Calu3 (cell line): ENCODE measurements around the gene PAX5. TPM values are rescaled to one million over a fixed set of nuclear protein-coding genes. Genes with fewer than 3 reads are reported as not detected.
"Not testable (repeated sequence)": the region's sequence is repeated elsewhere in the genome, so short reads cannot be mapped to it uniquely, and the experiment has no call there.

ENCODE experiments used
- BruUV-seq: library from RNA; stranded (reverse); fragments of 400-500 nt; replicated peaks from 2 replicates; lab custom pipeline; 2021; lab: Mats Ljungman, UMichigan
- CTCF ChIA-PET: fragments of 300-600 bp; sonication (Branson Sonifier 250); formaldehyde crosslinking; loops from one replicate; lab custom pipeline; 2022; ENCODE audit warnings: antibody characterized with exemption; lab: Charles Lee
- DNase-seq: peaks from one replicate; pipeline ENCODE4 v3.0.0; 2022
- H3K27ac Mint-ChIP-seq: one replicate; pipeline ENCODE4 v1.8.0; 2022; ENCODE audit warnings: mixed read lengths; ENCODE audit not compliant: unreplicated experiment
- H3K27me3 Mint-ChIP-seq: one replicate; pipeline ENCODE4 v1.8.0; 2022; ENCODE audit warnings: mixed read lengths; ENCODE audit not compliant: unreplicated experiment
- H3K36me3 Mint-ChIP-seq: one replicate; pipeline ENCODE4 v1.8.0; 2022; ENCODE audit warnings: mild to moderate bottlenecking, moderate library complexity, mixed read lengths; ENCODE audit not compliant: insufficient read depth, unreplicated experiment
- H3K4me1 Mint-ChIP-seq: one replicate; pipeline ENCODE4 v1.8.0; 2022; ENCODE audit warnings: mild to moderate bottlenecking, low read depth, mixed read lengths; ENCODE audit not compliant: unreplicated experiment
- H3K4me3 Mint-ChIP-seq: one replicate; pipeline ENCODE4 v1.8.0; 2022; ENCODE audit warnings: mild to moderate bottlenecking, low read depth, moderate library complexity, mixed read lengths; ENCODE audit not compliant: unreplicated experiment
- H3K9me3 Mint-ChIP-seq: one replicate; pipeline ENCODE4 v1.8.0; 2022; ENCODE audit warnings: low read depth, mixed read lengths; ENCODE audit not compliant: unreplicated experiment
- CTCF ChIP-seq: fragments of 200-600 bp; IDR thresholded peaks from one replicate; pipeline ENCODE4 v1.8.0; 2022; ENCODE audit warnings: antibody characterized with exemption; ENCODE audit not compliant: unreplicated experiment
- intact Hi-C: fragments of 100-400 bp; cut with micrococcal nuclease; formaldehyde crosslinking; loops from one replicate; pipeline ENCODE4 v1.10.0; 2022; ENCODE audit not compliant: unreplicated experiment
- total RNA-seq: library from RNA; stranded (reverse); gene quantifications from 2 replicates; pipeline ENCODE4 v1.2.3, GENCODE V29; 2022

The PAX5 gene
- total RNA-seq, 1 experiment from 2014 or later, result not detected

- H3K4me3 Mint-ChIP-seq, result no peak overlapping the region
- TF ChIP-seq CTCF, result no peak
- H3K36me3 Mint-ChIP-seq, result no peaks in the 10 kb centered on the region
- no TSS peak for BruUV-seq
- intact Hi-C loops, result no loop called here
- H3K4me1 Mint-ChIP-seq, result no peaks in the 10 kb centered on the region
- CTCF ChIA-PET, result no interaction called here
- H3K9me3 Mint-ChIP-seq, result no peaks in the 10 kb centered on the region
- no peak for DNase-seq
- peaks cover 46% of the 10 kb centered on the region for H3K27me3 Mint-ChIP-seq
- no peak overlapping the region for H3K27ac Mint-ChIP-seq
Observed at GRCh38 chr9:37060833-37061232, 26.8 kb upstream of the PAX5 start.

GRCh38 chr9:37056046-37056920 lies 22.2 kb upstream of the PAX5 start:
- no peak overlapping the region for H3K4me3 Mint-ChIP-seq
- intact Hi-C loops, result no loop called here
- BruUV-seq, result no TSS peak

GRCh38 chr9:37054363-37054720 lies 20.3 kb upstream of the PAX5 start:
- BruUV-seq, DNase-seq, CTCF ChIA-PET, H3K36me3 Mint-ChIP-seq, H3K9me3 Mint-ChIP-seq, intact Hi-C loops, H3K27ac Mint-ChIP-seq, H3K4me1 Mint-ChIP-seq, H3K4me3 Mint-ChIP-seq: not testable (repeated sequence)
- H3K27me3 Mint-ChIP-seq, result peaks cover 61% of the 10 kb centered on the region

More at GRCh38 chr9:37056046-37056920, 22.2 kb upstream of the PAX5 start:
- no peak for DNase-seq
- H3K9me3 Mint-ChIP-seq, result no peaks in the 10 kb centered on the region
- no peaks in the 10 kb centered on the region for H3K4me1 Mint-ChIP-seq
- no peak for TF ChIP-seq CTCF
- peaks cover 51% of the 10 kb centered on the region for H3K27me3 Mint-ChIP-seq
- no peaks in the 10 kb centered on the region for H3K36me3 Mint-ChIP-seq
- no peak overlapping the region for H3K27ac Mint-ChIP-seq
- CTCF ChIA-PET, result no interaction called here

- Mint-ChIP-seq H3K4me3 (no peak overlapping the region), H3K27ac (no peak overlapping the region), H3K4me1 (no peaks in the 10 kb centered on the region), H3K27me3 (peaks cover 56% of the 10 kb centered on the region), H3K9me3 (no peaks in the 10 kb centered on the region), H3K36me3 (no peaks in the 10 kb centered on the region)
- BruUV-seq, result no TSS peak
- no peak for DNase-seq
- no peak for TF ChIP-seq CTCF
- CTCF ChIA-PET, result no interaction called here
- intact Hi-C loops, result no loop called here
Observed at GRCh38 chr9:37053684-37054362, 19.8 kb upstream of the PAX5 start.

- Mint-ChIP-seq H3K4me1 (no peaks in the 10 kb centered on the region), H3K36me3 (no peaks in the 10 kb centered on the region), H3K4me3 (no peak overlapping the region), H3K27ac (no peak overlapping the region), H3K27me3 (peaks cover 24% of the 10 kb centered on the region), H3K9me3 (no peaks in the 10 kb centered on the region)
- no peak for TF ChIP-seq CTCF
- CTCF ChIA-PET, result no interaction called here
- DNase-seq, result no peak
- intact Hi-C loops, result no loop called here
- no TSS peak for BruUV-seq
Observed at GRCh38 chr9:37046683-37047082, 12.6 kb upstream of the PAX5 start.
